Heart right ventricle (tissue), 16 donors: Measurements from ENCODE around the gene MANF. TPM values are rescaled to one million over a fixed set of nuclear protein-coding genes. Genes with fewer than 3 reads are reported as not detected.

Source experiments
- ATAC-seq, 8 donors: fragments of 200-7000 bp; cut with Tn5 transposase; one replicate each; pipeline ENCODE4 v1.9.1; 2020; ENCODE audit warnings: mild to moderate bottlenecking in 8 of 8, moderate library complexity in 8 of 8, moderate number of reproducible peaks in 1 of 8
- DNase-seq, 2 donors: peaks; one replicate each; pipeline ENCODE4 v3.0.0-alpha.2; 2020
- H3K27ac ChIP-seq, 10 donors: fragments of 200-600 bp; sonication (generic) in 2 of 10; one replicate each; pipeline versions ENCODE4 v1.5.0 to v1.8.0; 2020 to 2022; ENCODE audit warnings: mild to moderate bottlenecking in 3 of 10
- H3K27me3 ChIP-seq, 7 donors: fragments of 200-600 bp; one replicate each; pipeline ENCODE4 v1.8.0; 2021 to 2022; ENCODE audit warnings: mild to moderate bottlenecking in 2 of 7
- H3K36me3 ChIP-seq, 9 donors: fragments of 200-600 bp; sonication (generic) in 1 of 9; one replicate each; pipeline versions ENCODE4 v1.5.0 to v1.8.0; 2020 to 2022; ENCODE audit warnings: mild to moderate bottlenecking in 2 of 9
- H3K4me1 ChIP-seq, 9 donors: fragments of 200-600 bp; sonication (generic) in 1 of 9; one replicate each; pipeline versions ENCODE4 v1.5.0 to v1.8.0; 2020 to 2022; ENCODE audit warnings: mild to moderate bottlenecking in 4 of 9
- H3K4me3 ChIP-seq, 10 donors: fragments of 200-600 bp; sonication (generic) in 2 of 10; one replicate each; pipeline versions ENCODE4 v1.5.0 to v1.8.0; 2020 to 2022; ENCODE audit warnings: mild to moderate bottlenecking in 7 of 10, moderate library complexity in 2 of 10
- H3K9me3 ChIP-seq, 11 donors: fragments of 200-600 bp in 10 of 11; sonication (generic) in 2 of 11; one replicate each; pipeline versions ENCODE4 v1.5.0 to v1.8.0; 2013 to 2022; ENCODE audit warnings: mild to moderate bottlenecking in 2 of 11, control low read depth in 1 of 11, moderate library complexity in 1 of 11
- WGBS, 2 donors: extraction: QIAGEN DNeasy Blood & Tissue Kit; methylation state at CpG; one replicate each; pipeline ENCODE4 v1.1.7; 2013; ENCODE audit warnings: inconsistent platforms in 1 of 2; 5-methylcytosine and 5-hydroxymethylcytosine counted together
- intact Hi-C, 10 donors: fragments of 100-400 bp; cut with DNase I; formaldehyde crosslinking; loops; one replicate each; pipeline versions ENCODE4 v1.11.1 to v1.14.2; 2022
- polyA plus RNA-seq, 2 donors: library from polyadenylated mRNA; stranded (reverse); fragments of 200-250 nt; gene quantifications; one replicate each; pipeline ENCODE4 v1.2.3, GENCODE V29; 2013
- total RNA-seq, 10 donors: library from RNA; stranded (reverse); fragmentation: NEBNext Ultra II Directional in 3 of 10; extraction: Animal tissue kit (Norgen Biotek cat#: 25700) in 3 of 10; gene quantifications; one replicate each; pipeline versions ENCODE4 v1.2.1 to v1.2.4, GENCODE V29; 2021 to 2023
- TF ChIP-seq, protein P1 (sequence below), 9 donors: fragments of 200-600 bp; sonication (generic) in 2 of 9; IDR thresholded peaks; one replicate each; pipeline versions ENCODE4 v1.5.0 to v1.8.0; 2021 to 2022; ENCODE audit warnings: antibody characterized with exemption in 9 of 9, mild to moderate bottlenecking in 5 of 9, moderate library complexity in 1 of 9
- donor health status: Arrhythmogenic right ventricular cardiomyopathy.
- donor health status: ischemic (EF 13 %, LVEDD 7.1; RV severe dilation, severe dysfunction).
- donor health status: healthy with polysubstance abuse.
- donor health status: DM: no; HTN: yes; CAD: no.
- donor health status: DM: no; HTN: no; CAD: no.
- donor health status: ischemic (EF 25% LVEDD 6.9; RV normal size, moderate dysfunction).
- donor health status: ischemic (EF 25% LVEDD 5.7; RV mildly dilated, moderate dysfunction).
- donor health status: healthy.
- donor health status: DM: yes; HTN: yes; CAD: no.
- donor health status: Ischemic cardiomyopathy.
- donor health status: ischemic (EF 35%, LVEDD 5.7; RV mildly dilated, moderate dysfunction).
- donor health status: nonischemic (EF 11% LVEDD 7.7; RV severe dilation, severe dysfunction).
- donor health status: DM: yes; HTN: yes; CAD: no.
- donor health status: PGD.
- donor health status: ischemic (EF 29% LVEDD 5.4; RV normal size, mild dysfunction).
- donor health status: nonischemic (EF 23%, LVEDD 6.1; RV moderate dilation, normal function).

MANF gene
- total and polyA plus RNA-seq, 12 donors, result 19.1 to 150 (median 45.1) TPM

DNA sequence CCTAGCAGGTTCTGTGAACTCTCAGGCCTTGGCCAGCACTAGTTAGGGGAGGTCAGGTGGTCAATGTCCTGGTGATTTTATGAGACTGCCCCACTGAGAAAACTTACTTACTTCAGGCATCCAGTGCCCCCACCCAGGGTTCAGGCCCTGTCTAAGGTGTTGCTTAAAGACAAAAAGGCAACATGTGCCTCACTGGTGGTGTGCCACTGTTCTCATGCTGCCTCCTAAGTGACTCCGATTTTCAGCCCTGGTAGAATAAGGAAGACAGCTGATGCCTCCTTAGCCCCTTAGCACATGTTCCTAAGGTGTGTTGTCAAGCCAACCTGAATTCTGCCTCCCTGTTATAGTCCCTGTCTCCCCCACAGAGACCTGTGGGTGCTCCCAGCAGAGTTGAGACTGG is 11.3 kb downstream of the MANF start:
- Histone ChIP-seq H3K9me3 (no peaks in the 10 kb centered on the region), H3K27me3 (no peaks in the 10 kb centered on the region), H3K4me1 (peaks cover 20 to 74% (median 58%) of the 10 kb centered on the region in 9 donors), H3K36me3 (peaks cover 0 to 93% (median 45%) of the 10 kb centered on the region in 9 donors), H3K27ac (peak overlapping the region in 1 of 10 donors; percentile 41), H3K4me3 (no peak overlapping the region)
- DNase-seq, result no peak
- WGBS, 2 donors, result 79 to 88% methylated on average over 1 of the region's 1 CpG
- TF ChIP-seq, protein P1, sequence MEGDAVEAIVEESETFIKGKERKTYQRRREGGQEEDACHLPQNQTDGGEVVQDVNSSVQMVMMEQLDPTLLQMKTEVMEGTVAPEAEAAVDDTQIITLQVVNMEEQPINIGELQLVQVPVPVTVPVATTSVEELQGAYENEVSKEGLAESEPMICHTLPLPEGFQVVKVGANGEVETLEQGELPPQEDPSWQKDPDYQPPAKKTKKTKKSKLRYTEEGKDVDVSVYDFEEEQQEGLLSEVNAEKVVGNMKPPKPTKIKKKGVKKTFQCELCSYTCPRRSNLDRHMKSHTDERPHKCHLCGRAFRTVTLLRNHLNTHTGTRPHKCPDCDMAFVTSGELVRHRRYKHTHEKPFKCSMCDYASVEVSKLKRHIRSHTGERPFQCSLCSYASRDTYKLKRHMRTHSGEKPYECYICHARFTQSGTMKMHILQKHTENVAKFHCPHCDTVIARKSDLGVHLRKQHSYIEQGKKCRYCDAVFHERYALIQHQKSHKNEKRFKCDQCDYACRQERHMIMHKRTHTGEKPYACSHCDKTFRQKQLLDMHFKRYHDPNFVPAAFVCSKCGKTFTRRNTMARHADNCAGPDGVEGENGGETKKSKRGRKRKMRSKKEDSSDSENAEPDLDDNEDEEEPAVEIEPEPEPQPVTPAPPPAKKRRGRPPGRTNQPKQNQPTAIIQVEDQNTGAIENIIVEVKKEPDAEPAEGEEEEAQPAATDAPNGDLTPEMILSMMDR (IDR thresholded peaks at IDR 0.05), result no peak
- intact Hi-C loops, result loop anchor here in 7 of 10 donors (5.0 to 10.0 kb wide), 4 partner anchors 36 to 288 kb away; partner anchors contain the start of gene TEX264 (in 3 of the 7)
- no peak for ATAC-seq

DNA sequence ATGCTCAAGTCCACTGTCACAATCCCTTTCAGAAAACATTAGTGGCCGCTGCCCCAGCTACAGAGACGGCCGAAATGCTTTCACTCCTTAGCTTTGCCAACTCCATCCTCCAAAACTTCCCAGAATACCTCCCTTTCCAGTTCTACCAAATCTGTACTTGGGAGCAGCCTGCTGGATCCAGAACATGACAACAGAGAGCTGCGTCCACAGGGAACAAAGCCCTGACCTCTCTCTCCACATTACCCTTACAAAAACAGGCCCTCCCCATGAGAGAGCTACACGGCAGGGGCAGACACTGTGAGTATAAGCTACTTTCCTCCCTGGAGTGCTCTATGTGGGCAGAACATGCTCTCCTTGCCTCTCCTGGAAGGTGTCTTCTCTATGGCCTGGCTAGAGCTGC is 12.3 kb downstream of the MANF start:
- peak overlapping the region in 3 of 10 donors; percentile 8 to 41 (median 11) for H3K27ac ChIP-seq
- WGBS, 2 donors, result 56 to 58% methylated on average over 5 of the region's 5 CpGs
- TF ChIP-seq, protein P1 (IDR thresholded peaks at IDR 0.05), result no peak
- no peak for DNase-seq
- peaks cover 14 to 72% (median 51%) of the 10 kb centered on the region in 9 donors for H3K4me1 ChIP-seq
- peaks cover 0 to 100% (median 44%) of the 10 kb centered on the region in 9 donors for H3K36me3 ChIP-seq
- no peaks in the 10 kb centered on the region for H3K9me3 ChIP-seq
- no peaks in the 10 kb centered on the region for H3K27me3 ChIP-seq
- no peak overlapping the region for H3K4me3 ChIP-seq
- no peak for ATAC-seq
- intact Hi-C loops, result loop anchor here in 7 of 10 donors (5.0 to 10.0 kb wide), 4 partner anchors 35 to 287 kb away; partner anchors contain the start of gene TEX264 (in 3 of the 7)

DNA sequence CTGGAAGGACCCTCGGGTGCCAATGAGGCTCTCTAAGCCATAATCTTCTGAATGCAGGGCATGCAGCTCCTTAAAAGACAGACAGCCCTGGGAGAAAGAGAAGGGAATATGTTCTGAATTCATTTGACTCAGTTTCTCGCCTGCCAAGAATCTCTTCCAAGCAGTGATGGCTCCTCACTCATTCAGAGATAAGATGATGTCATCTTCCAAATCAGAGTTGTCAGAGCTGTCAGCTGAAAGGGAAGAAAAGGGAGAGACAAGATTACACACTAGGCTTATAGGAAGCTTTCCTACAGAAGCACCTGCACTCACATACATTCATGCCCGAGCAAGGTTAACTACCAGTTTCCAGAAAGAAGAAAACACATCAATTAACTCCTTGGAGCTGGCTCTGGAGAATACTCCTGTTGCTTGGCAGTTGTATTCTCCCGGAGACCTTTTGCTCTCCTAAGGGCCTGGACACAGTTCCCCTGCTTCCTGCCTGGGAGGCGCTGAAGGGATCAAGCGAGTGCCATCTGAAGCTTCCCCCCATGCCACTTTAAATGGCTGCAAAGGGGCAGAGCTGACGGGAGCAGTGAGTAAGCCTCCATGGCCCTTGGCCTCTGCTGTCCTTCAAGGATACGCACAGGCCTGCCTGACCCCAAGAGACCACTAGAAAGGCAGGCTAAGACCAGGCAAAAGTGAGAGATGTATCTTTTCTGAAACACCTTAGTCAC is 13.7 kb downstream of the MANF start:
- intact Hi-C loops, result loop anchor here in 7 of 10 donors (5.0 to 10.0 kb wide), 4 partner anchors 34 to 286 kb away; partner anchors contain the start of gene TEX264 (in 3 of the 7)
- Histone ChIP-seq H3K4me1 (peaks cover 5 to 64% (median 38%) of the 10 kb centered on the region in 9 donors), H3K27me3 (no peaks in the 10 kb centered on the region), H3K27ac (peak overlapping the region in 2 of 10 donors; percentile 18 to 32), H3K9me3 (no peaks in the 10 kb centered on the region), H3K4me3 (no peak overlapping the region), H3K36me3 (peaks cover 0 to 100% (median 41%) of the 10 kb centered on the region in 9 donors)
- TF ChIP-seq, protein P1 (IDR thresholded peaks at IDR 0.05), result no peak
- DNase-seq, result no peak
- 65 to 67% methylated on average over 8 of the region's 8 CpGs for WGBS, 2 donors
- no peak for ATAC-seq

DNA sequence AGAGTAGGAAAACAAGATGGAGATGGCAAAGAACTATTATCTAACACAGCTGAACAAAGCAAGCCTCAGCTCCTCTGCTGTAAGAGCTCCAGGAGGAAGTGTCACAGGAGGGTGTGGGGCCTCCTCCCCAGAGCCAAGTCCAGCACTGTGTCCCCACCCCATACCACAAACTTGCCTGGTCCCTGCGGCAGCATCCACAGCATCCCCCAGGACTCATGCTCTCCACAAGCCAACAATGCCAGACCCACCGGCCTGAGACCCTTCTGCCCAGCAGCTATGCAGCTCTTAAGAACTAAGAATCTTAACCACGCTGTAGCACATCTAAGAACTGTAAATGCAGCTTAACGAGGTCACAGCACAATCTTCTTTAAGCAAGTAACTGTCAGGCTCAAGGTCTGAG is 15.1 kb downstream of the MANF start:
- H3K27me3 ChIP-seq, result no peaks in the 10 kb centered on the region
- ATAC-seq (no peak), DNase-seq (no peak)
- H3K4me3 ChIP-seq, result no peak overlapping the region
- intact Hi-C loops, result no loop called here
- no peaks in the 10 kb centered on the region for H3K9me3 ChIP-seq
- peaks cover 0 to 98% (median 31%) of the 10 kb centered on the region in 9 donors for H3K36me3 ChIP-seq
- peak overlapping the region in 1 of 10 donors; percentile 18 for H3K27ac ChIP-seq
- TF ChIP-seq, protein P1 (IDR thresholded peaks at IDR 0.05), result no peak
- 87 to 92% methylated on average over 4 of the region's 4 CpGs for WGBS, 2 donors
- H3K4me1 ChIP-seq, result peaks cover 0 to 50% (median 26%) of the 10 kb centered on the region in 9 donors
